ENCODE measurements around the gene CCDC157. TPM values are rescaled to one million over a fixed set of nuclear protein-coding genes. Genes with fewer than 3 reads are reported as not detected.
A peak's percentile ranks its signal among the peaks of the same experiment; 100 is the strongest.

Gene CCDC157
- polyA plus RNA-seq, 3 donors = 0.50 to 3.7 (median 0.54) TPM

DNA sequence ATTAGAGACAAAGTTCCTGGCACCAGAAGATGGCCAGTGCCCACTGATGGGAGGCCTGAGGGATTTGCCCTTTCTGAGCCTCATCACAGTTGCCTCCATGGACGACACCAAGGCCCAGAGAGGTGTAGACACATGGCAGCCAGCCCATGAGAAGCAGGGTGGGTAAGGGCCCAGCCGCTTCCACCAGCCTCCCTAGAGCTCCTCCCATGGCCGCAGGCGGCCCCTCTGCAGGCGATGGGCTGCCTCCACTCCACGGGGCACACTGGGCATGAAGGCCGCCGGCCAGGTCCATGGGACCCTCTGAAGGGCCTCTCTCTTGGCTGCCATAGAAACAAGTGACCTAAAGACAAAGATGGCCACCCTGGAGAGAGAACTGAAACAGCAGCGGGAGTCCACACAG, 14.5 kb downstream of the CCDC157 start:
- no peaks in the 10 kb centered on the region for H3K36me3 ChIP-seq (replicated peaks in 1 of 2; ENCODE audit: control insufficient read depth in 1 of 2, insufficient read depth in 2 of 2, low read length in 2 of 2)
- no peak overlapping the region for H3K27ac ChIP-seq (ENCODE audit: low read depth in 1 of 2, low read length in 2 of 2)
- Mint-ChIP-seq H3K4me1 (peaks cover 13% of the 10 kb centered on the region), H3K27me3 (ENCODE audit: low read depth in 3 of 3) (peaks cover 0 to 4% (median 0%) of the 10 kb centered on the region in 3 donors), H3K4me3 (no peak overlapping the region), H3K27ac (peak overlapping the region in 2 of 7 donors; percentile 18 to 63), H3K9me3 (no peaks in the 10 kb centered on the region), H3K36me3 (peaks cover 4 to 5% of the 10 kb centered on the region in 2 donors)
- H3K27me3 ChIP-seq (ENCODE audit: control insufficient read depth in 2 of 2, insufficient read depth in 2 of 2, low read length in 2 of 2) = no peaks in the 10 kb centered on the region
- peaks cover 16 to 17% of the 10 kb centered on the region in 2 donors for H3K4me1 ChIP-seq (ENCODE audit: control insufficient read depth in 1 of 2, insufficient read depth in 2 of 2, low read length in 2 of 2)
- no peaks in the 10 kb centered on the region for H3K9me3 ChIP-seq (replicated peaks in 1 of 2; ENCODE audit: control insufficient read depth in 1 of 2, insufficient read depth in 1 of 2, low read length in 2 of 2)
- WGBS (ENCODE audit: insufficient coverage) = 93% methylated on average over 6 of the region's 9 CpGs
- H3K9ac ChIP-seq (ENCODE audit: insufficient read depth, low read length, poor library complexity, severe bottlenecking) = no peak overlapping the region
- H3K4me3 ChIP-seq (replicated peaks in 1 of 3; ENCODE audit: low read depth in 2 of 3, low read length in 3 of 3) = no peak overlapping the region
- H3K79me2 ChIP-seq (ENCODE audit: insufficient read depth, low read length) = no peaks in the 10 kb centered on the region
- DNase-seq = no peak
- H3K4me2 ChIP-seq (replicated peaks; ENCODE audit: extremely low read depth, low read length, poor library complexity, severe bottlenecking) = no peak overlapping the region
- TF ChIP-seq, protein P1, sequence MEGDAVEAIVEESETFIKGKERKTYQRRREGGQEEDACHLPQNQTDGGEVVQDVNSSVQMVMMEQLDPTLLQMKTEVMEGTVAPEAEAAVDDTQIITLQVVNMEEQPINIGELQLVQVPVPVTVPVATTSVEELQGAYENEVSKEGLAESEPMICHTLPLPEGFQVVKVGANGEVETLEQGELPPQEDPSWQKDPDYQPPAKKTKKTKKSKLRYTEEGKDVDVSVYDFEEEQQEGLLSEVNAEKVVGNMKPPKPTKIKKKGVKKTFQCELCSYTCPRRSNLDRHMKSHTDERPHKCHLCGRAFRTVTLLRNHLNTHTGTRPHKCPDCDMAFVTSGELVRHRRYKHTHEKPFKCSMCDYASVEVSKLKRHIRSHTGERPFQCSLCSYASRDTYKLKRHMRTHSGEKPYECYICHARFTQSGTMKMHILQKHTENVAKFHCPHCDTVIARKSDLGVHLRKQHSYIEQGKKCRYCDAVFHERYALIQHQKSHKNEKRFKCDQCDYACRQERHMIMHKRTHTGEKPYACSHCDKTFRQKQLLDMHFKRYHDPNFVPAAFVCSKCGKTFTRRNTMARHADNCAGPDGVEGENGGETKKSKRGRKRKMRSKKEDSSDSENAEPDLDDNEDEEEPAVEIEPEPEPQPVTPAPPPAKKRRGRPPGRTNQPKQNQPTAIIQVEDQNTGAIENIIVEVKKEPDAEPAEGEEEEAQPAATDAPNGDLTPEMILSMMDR (IDR thresholded peaks at IDR 0.05) = no peak
- intact Hi-C loops (cut with micrococcal nuclease) = no loop called here
- no peak overlapping the region for H2AFZ ChIP-seq (ENCODE audit: insufficient read depth, low read depth, low read length, poor library complexity, severe bottlenecking)
- H4K20me1 ChIP-seq (ENCODE audit: insufficient read depth, low read length) = no peaks in the 10 kb centered on the region

DNA sequence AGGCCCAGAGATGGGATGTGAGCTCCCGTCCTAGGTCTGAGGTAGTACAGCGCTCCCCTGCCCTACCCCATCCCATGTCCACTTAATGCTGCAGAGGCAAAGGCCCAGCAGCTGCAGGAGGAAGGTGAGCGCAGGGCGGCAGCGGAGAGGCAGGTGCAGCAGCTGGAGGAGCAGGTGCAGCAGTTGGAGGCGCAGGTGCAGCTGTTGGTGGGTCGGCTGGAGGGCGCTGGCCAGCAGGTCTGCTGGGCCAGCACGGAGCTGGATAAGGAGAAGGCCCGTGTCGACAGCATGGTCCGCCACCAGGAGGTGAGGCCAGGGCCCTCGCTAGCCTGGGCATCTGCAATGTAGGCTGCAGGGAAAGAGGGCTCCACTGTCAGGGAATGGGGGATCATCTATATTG, 15.2 kb downstream of the CCDC157 start:
- H3K27ac Mint-ChIP-seq = peak overlapping the region in 6 of 7 donors; percentile 30 to 89 (median 84)
- H3K4me3 Mint-ChIP-seq = no peak overlapping the region
- peaks cover 13% of the 10 kb centered on the region for H3K4me1 Mint-ChIP-seq
- no peaks in the 10 kb centered on the region for H3K36me3 ChIP-seq (replicated peaks in 1 of 2; ENCODE audit: control insufficient read depth in 1 of 2, insufficient read depth in 2 of 2, low read length in 2 of 2)
- DNase-seq = no peak
- peaks cover 2 to 8% of the 10 kb centered on the region in 2 donors for H3K36me3 Mint-ChIP-seq
- H3K79me2 ChIP-seq (ENCODE audit: insufficient read depth, low read length) = no peaks in the 10 kb centered on the region
- no peak overlapping the region for H3K4me3 ChIP-seq (replicated peaks in 1 of 3; ENCODE audit: low read depth in 2 of 3, low read length in 3 of 3)
- no peak overlapping the region for H2AFZ ChIP-seq (ENCODE audit: insufficient read depth, low read depth, low read length, poor library complexity, severe bottlenecking)
- TF ChIP-seq, protein P1 (IDR thresholded peaks at IDR 0.05) = no peak
- no peak overlapping the region for H3K27ac ChIP-seq (ENCODE audit: low read depth in 1 of 2, low read length in 2 of 2)
- no peak overlapping the region for H3K9ac ChIP-seq (ENCODE audit: insufficient read depth, low read length, poor library complexity, severe bottlenecking)
- no peak overlapping the region for H3K4me2 ChIP-seq (replicated peaks; ENCODE audit: extremely low read depth, low read length, poor library complexity, severe bottlenecking)
- H3K4me1 ChIP-seq (ENCODE audit: control insufficient read depth in 1 of 2, insufficient read depth in 2 of 2, low read length in 2 of 2) = peaks cover 16 to 17% of the 10 kb centered on the region in 2 donors
- H3K9me3 ChIP-seq (replicated peaks in 1 of 2; ENCODE audit: control insufficient read depth in 1 of 2, insufficient read depth in 1 of 2, low read length in 2 of 2) = no peaks in the 10 kb centered on the region
- H3K27me3 Mint-ChIP-seq (ENCODE audit: low read depth in 3 of 3) = peaks cover 0 to 2% (median 0%) of the 10 kb centered on the region in 3 donors
- intact Hi-C loops (cut with micrococcal nuclease) = no loop called here
- no peaks in the 10 kb centered on the region for H3K9me3 Mint-ChIP-seq
- H3K27me3 ChIP-seq (ENCODE audit: control insufficient read depth in 2 of 2, insufficient read depth in 2 of 2, low read length in 2 of 2) = no peaks in the 10 kb centered on the region
- 99% methylated on average over 11 of the region's 13 CpGs for WGBS (ENCODE audit: insufficient coverage)
- no peaks in the 10 kb centered on the region for H4K20me1 ChIP-seq (ENCODE audit: insufficient read depth, low read length)
